CD14-positive monocyte (primary cell): ENCODE data around the gene HABP4. TPM values are rescaled to one million over a fixed set of nuclear protein-coding genes. Genes with fewer than 3 reads are reported as not detected.
A peak's percentile ranks its signal among the peaks of the same experiment; 100 is the strongest.

Experiments
- DNase-seq, 3 donors: peaks; one replicate each; pipeline ENCODE4 v3.0.0-alpha.2; 2011 to 2022
- H2AFZ ChIP-seq: 2 replicates; pipeline ENCODE4 v1.6.0; 2012; ENCODE audit warnings: mild to moderate bottlenecking, low read depth, low read length, inconsistent platforms; ENCODE audit not compliant: insufficient read depth, poor library complexity, severe bottlenecking
- H3K27ac ChIP-seq, 2 donors: 1 replicate in 1 of 2; 2 replicates in 1 of 2; pipeline ENCODE4 v1.5.1; 2012 to 2013; ENCODE audit warnings: low read length in 2 of 2, control low read depth in 1 of 2, inconsistent platforms in 1 of 2, low read depth in 1 of 2, mild to moderate bottlenecking in 1 of 2
- H3K27me3 ChIP-seq, 2 donors: one replicate each; pipeline versions ENCODE4 v1.6.0 to v1.6.1; 2011 to 2013; ENCODE audit warnings: low read length in 2 of 2; ENCODE audit not compliant: control insufficient read depth in 2 of 2, insufficient read depth in 2 of 2
- H3K36me3 ChIP-seq, 2 donors: replicated peaks in 1 of 2; 1 replicate in 1 of 2; 2 replicates in 1 of 2; pipeline versions ENCODE4 v1.5.1 to v1.6.1; 2012 to 2013; ENCODE audit warnings: low read length in 2 of 2, control low read depth in 1 of 2, inconsistent platforms in 1 of 2, mild to moderate bottlenecking in 1 of 2; ENCODE audit not compliant: insufficient read depth in 2 of 2, control insufficient read depth in 1 of 2
- H3K4me1 ChIP-seq, 2 donors: 1 replicate in 1 of 2; 2 replicates in 1 of 2; pipeline versions ENCODE4 v1.5.1 to v1.6.1; 2012 to 2013; ENCODE audit warnings: low read length in 2 of 2, control low read depth in 1 of 2, inconsistent platforms in 1 of 2, mild to moderate bottlenecking in 1 of 2, moderate library complexity in 1 of 2; ENCODE audit not compliant: insufficient read depth in 2 of 2, control insufficient read depth in 1 of 2
- H3K4me2 ChIP-seq: replicated peaks from 2 replicates; pipeline ENCODE3; 2012; ENCODE audit warnings: low read length, moderate library complexity, mild to moderate bottlenecking; ENCODE audit not compliant: poor library complexity, severe bottlenecking; ENCODE audit errors: extremely low read depth
- H3K4me3 ChIP-seq, 3 experiments: fragments of 200-600 bp in 1 of 3; sonication (generic) in 1 of 3; replicated peaks in 1 of 3; 1 replicate in 2 of 3; 2 replicates in 1 of 3; pipeline ENCODE4 v1.5.1; 2011 to 2013; ENCODE audit warnings: low read length in 3 of 3, mild to moderate bottlenecking in 3 of 3, control low read depth in 2 of 3, low read depth in 2 of 3, inconsistent platforms in 1 of 3, moderate library complexity in 1 of 3
- H3K79me2 ChIP-seq: 2 replicates; pipeline ENCODE4 v1.6.0; 2012; ENCODE audit warnings: mild to moderate bottlenecking, control low read depth, inconsistent platforms, low read length, moderate library complexity; ENCODE audit not compliant: insufficient read depth
- H3K9ac ChIP-seq: 2 replicates; pipeline ENCODE4 v1.6.0; 2017; ENCODE audit warnings: low read length, mild to moderate bottlenecking; ENCODE audit not compliant: insufficient read depth, poor library complexity, severe bottlenecking
- H3K9me3 ChIP-seq, 2 donors: replicated peaks in 1 of 2; 1 replicate in 1 of 2; 2 replicates in 1 of 2; pipeline versions ENCODE4 v1.5.1 to v1.6.1; 2012 to 2013; ENCODE audit warnings: low read length in 2 of 2, control low read depth in 1 of 2; ENCODE audit not compliant: control insufficient read depth in 1 of 2, insufficient read depth in 1 of 2
- H4K20me1 ChIP-seq: 2 replicates; pipeline ENCODE4 v1.6.0; 2012; ENCODE audit warnings: mild to moderate bottlenecking, low read length, control low read depth, moderate library complexity; ENCODE audit not compliant: insufficient read depth
- H3K27ac Mint-ChIP-seq, 7 donors: one replicate each; pipeline ENCODE4 v1.8.0; 2020; ENCODE audit warnings: mild to moderate bottlenecking in 7 of 7, mixed read lengths in 7 of 7, moderate library complexity in 6 of 7, inconsistent platforms in 2 of 7
- H3K27me3 Mint-ChIP-seq, 3 donors: one replicate each; pipeline ENCODE4 v1.8.0; 2021 to 2022; ENCODE audit warnings: low read depth in 3 of 3, mild to moderate bottlenecking in 3 of 3, mixed read lengths in 3 of 3, moderate library complexity in 3 of 3, inconsistent platforms in 1 of 3
- H3K36me3 Mint-ChIP-seq, 2 donors: one replicate each; pipeline ENCODE4 v1.8.0; 2020; ENCODE audit warnings: mixed read lengths in 2 of 2, inconsistent platforms in 1 of 2, mild to moderate bottlenecking in 1 of 2
- H3K4me1 Mint-ChIP-seq: one replicate; pipeline ENCODE4 v1.8.0; 2020; ENCODE audit warnings: mild to moderate bottlenecking, mixed read lengths
- H3K4me3 Mint-ChIP-seq, 2 donors: one replicate each; pipeline ENCODE4 v1.8.0; 2020; ENCODE audit warnings: mild to moderate bottlenecking in 2 of 2, mixed read lengths in 2 of 2, moderate library complexity in 1 of 2
- H3K9me3 Mint-ChIP-seq, 7 donors: one replicate each; pipeline ENCODE4 v1.8.0; 2020 to 2022; ENCODE audit warnings: mixed read lengths in 7 of 7, mild to moderate bottlenecking in 6 of 7, moderate library complexity in 6 of 7, inconsistent platforms in 2 of 7
- WGBS: methylation state at CpG from one replicate; pipeline ENCODE4 v1.1.5; 2013; ENCODE audit warnings: missing lambda C conversion rate; ENCODE audit not compliant: insufficient coverage; 5-methylcytosine and 5-hydroxymethylcytosine counted together
- intact Hi-C, 2 donors: fragments of 100-400 bp; cut with micrococcal nuclease; formaldehyde crosslinking; loops; one replicate each; pipeline versions ENCODE4 v1.15.0 to v1.15.1; 2023
- polyA plus RNA-seq, 3 donors: library from polyadenylated mRNA; depleted of rRNA in 1 of 3; unstranded in 2 of 3; stranded (reverse) in 1 of 3; fragments of 300-500 nt in 2 of 3; fragments of >200 nt in 1 of 3; fragmentation: Illumina TruSeq in 2 of 3; gene quantifications; 1 replicate in 2 of 3; 2 replicates in 1 of 3; pipeline ENCODE4 v1.2.3, GENCODE V29; 2012 to 2021
- TF ChIP-seq, protein P1 (sequence below): fragments of 200-600 bp; IDR thresholded peaks from one replicate; pipeline ENCODE4 v1.8.0; 2022; ENCODE audit warnings: antibody characterized with exemption, mild to moderate bottlenecking

The HABP4 gene
- polyA plus RNA-seq, 3 donors, result 0.54 to 0.97 (median 0.68) TPM

GRCh38 chr9:96450613-96451528 is 902 bp downstream of the HABP4 start:
- intact Hi-C loops, result loop anchor here (5.0 kb wide), 2 partner anchors 34 to 206 kb away; partner anchors contain the start of genes ZNF367 (in 2 of the 2) and PRXL2C (in 1 of the 2)
- no peaks in the 10 kb centered on the region for H3K9me3 ChIP-seq
- peaks cover 0 to 9% (median 3%) of the 10 kb centered on the region in 7 donors for H3K9me3 Mint-ChIP-seq
- no peaks in the 10 kb centered on the region for H4K20me1 ChIP-seq
- H3K79me2 ChIP-seq, result no peaks in the 10 kb centered on the region
- H3K4me1 ChIP-seq, result peaks cover 14 to 20% of the 10 kb centered on the region in 2 donors
- H3K27me3 Mint-ChIP-seq, result peaks cover 45 to 70% (median 59%) of the 10 kb centered on the region in 3 donors
- TF ChIP-seq, protein P1, sequence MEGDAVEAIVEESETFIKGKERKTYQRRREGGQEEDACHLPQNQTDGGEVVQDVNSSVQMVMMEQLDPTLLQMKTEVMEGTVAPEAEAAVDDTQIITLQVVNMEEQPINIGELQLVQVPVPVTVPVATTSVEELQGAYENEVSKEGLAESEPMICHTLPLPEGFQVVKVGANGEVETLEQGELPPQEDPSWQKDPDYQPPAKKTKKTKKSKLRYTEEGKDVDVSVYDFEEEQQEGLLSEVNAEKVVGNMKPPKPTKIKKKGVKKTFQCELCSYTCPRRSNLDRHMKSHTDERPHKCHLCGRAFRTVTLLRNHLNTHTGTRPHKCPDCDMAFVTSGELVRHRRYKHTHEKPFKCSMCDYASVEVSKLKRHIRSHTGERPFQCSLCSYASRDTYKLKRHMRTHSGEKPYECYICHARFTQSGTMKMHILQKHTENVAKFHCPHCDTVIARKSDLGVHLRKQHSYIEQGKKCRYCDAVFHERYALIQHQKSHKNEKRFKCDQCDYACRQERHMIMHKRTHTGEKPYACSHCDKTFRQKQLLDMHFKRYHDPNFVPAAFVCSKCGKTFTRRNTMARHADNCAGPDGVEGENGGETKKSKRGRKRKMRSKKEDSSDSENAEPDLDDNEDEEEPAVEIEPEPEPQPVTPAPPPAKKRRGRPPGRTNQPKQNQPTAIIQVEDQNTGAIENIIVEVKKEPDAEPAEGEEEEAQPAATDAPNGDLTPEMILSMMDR, result no peak
- peaks cover 14% of the 10 kb centered on the region for H3K4me1 Mint-ChIP-seq
- peak overlapping the region; percentile 86 for H3K4me2 ChIP-seq
- under 1% methylated on average over 55 of the region's 63 CpGs for WGBS
- H2AFZ ChIP-seq, result peak overlapping the region; percentile 89
- peaks cover 3% of the 10 kb centered on the region in 2 donors for H3K36me3 Mint-ChIP-seq
- H3K27ac ChIP-seq, result no peak overlapping the region
- H3K27ac Mint-ChIP-seq, result peak overlapping the region in 6 of 7 donors; percentile 10 to 68 (median 50)
- DNase-seq, result peak in 2 of 3 donors; percentile 8 to 21
- H3K4me3 ChIP-seq, result peak overlapping the region; percentile 28 to 75 (median 50)
- H3K9ac ChIP-seq, result peak overlapping the region; percentile 46
- no peaks in the 10 kb centered on the region for H3K36me3 ChIP-seq
- H3K4me3 Mint-ChIP-seq, result peak overlapping the region; percentile 86 to 92
- H3K27me3 ChIP-seq, result peaks cover 31 to 45% of the 10 kb centered on the region in 2 donors

DNA sequence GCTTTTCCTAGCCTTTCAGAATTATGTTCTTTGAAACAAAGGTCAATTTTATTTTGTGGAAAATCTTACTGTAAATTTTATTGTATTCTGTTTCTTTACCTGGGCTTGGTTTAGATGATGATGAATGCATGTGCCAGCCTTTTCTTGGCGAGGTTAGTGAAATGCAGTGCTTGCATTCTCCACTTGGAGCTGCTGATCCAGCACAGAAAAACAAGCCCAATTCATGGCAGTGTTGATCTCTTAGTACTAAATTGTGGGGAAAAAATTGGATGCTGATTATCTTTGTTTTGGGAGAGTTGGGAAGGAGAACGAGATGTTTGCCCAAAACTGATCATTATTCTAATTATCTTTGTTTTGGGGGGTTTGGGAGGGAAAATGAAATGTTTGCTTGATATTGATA is 3.7 kb downstream of the HABP4 start:
- WGBS, result 100% methylated on average over 1 of the region's 2 CpGs
- Mint-ChIP-seq H3K27ac (no peak overlapping the region), H3K4me3 (no peak overlapping the region), H3K4me1 (peaks cover 14% of the 10 kb centered on the region), H3K36me3 (peaks cover 3% of the 10 kb centered on the region in 2 donors), H3K27me3 (peaks cover 31 to 58% (median 49%) of the 10 kb centered on the region in 3 donors), H3K9me3 (peaks cover 0 to 9% (median 3%) of the 10 kb centered on the region in 7 donors)
- no peak for DNase-seq
- Histone ChIP-seq H3K27me3 (peaks cover 22 to 34% of the 10 kb centered on the region in 2 donors), H4K20me1 (no peaks in the 10 kb centered on the region), H3K79me2 (no peaks in the 10 kb centered on the region), H3K4me3 (no peak overlapping the region), H3K9ac (no peak overlapping the region), H3K36me3 (no peaks in the 10 kb centered on the region), H3K27ac (no peak overlapping the region), H3K9me3 (no peaks in the 10 kb centered on the region), H2AFZ (no peak overlapping the region), H3K4me2 (no peak overlapping the region), H3K4me1 (peaks cover 14 to 20% of the 10 kb centered on the region in 2 donors)
- TF ChIP-seq, protein P1, result no peak
- intact Hi-C loops, result loop anchor here (5.0 kb wide), 2 partner anchors 36 to 204 kb away; partner anchors contain the start of genes ZNF367 (in 2 of the 2) and PRXL2C (in 1 of the 2)
